ENCODE results near the gene ANKRD55. TPM values are rescaled to one million over a fixed set of nuclear protein-coding genes. Genes with fewer than 3 reads are reported as not detected.

The ANKRD55 gene
- total and polyA plus RNA-seq, 9 of the 15 experiments (the other 6 are each of a cell fraction or from before 2014, with no cell fraction given), result 3.4 to 10.6 (median 6.5) TPM

DNA sequence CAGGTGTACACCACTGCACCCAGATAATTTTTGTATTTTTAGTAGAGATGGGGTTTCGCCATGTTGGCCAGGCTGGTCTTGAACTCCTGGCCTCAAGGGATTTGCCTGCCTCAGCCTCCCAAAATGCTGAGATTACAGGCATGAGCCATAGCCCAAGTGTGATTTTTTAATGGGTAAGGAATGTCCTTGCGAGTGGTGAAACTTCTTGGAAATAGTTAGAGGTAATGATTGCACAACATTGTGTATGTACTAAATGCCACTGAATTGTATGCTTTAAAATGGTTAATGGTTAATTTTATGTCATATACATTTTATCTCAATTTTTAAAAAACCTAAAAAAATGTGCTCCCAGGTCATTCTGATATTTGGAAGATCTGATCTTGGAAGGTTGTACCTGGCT is 178.5 kb downstream of the ANKRD55 start:
- intact Hi-C loops (cut with micrococcal nuclease), result loop anchor here (5.0 kb wide), 1 partner anchor 57 kb away; no protein-coding TSS in a partner anchor
- H3K4me3 ChIP-seq, result no peak overlapping the region
- in situ Hi-C loops (cut with MboI), result no loop called here
- FAIRE-seq (no peak), ATAC-seq (no peak), DNase-seq (ENCODE audit: extremely low read depth in 1 of 4, low spot score in 3 of 4) (no peak)
- no peaks in the 10 kb centered on the region for H3K36me3 ChIP-seq (ENCODE audit: control insufficient read depth, insufficient read depth, low read length)
- ChIA-PET CTCF (ENCODE audit: low intra/inter-chr PET ratio) (no interaction called here), POLR2A (no interaction called here)
- peaks cover 5% of the 10 kb centered on the region for H3K9me3 ChIP-seq (replicated peaks; ENCODE audit: control insufficient read depth, insufficient read depth, low read depth, low read length)
- H3K9me1 ChIP-seq (ENCODE audit: control insufficient read depth, insufficient read depth, low read length), result no peaks in the 10 kb centered on the region
- H3K4me1 ChIP-seq (replicated peaks in 1 of 2; ENCODE audit: control insufficient read depth in 2 of 2, insufficient read depth in 2 of 2, low read length in 2 of 2), result peaks cover 3 to 13% of the 10 kb centered on the region in 2 experiments; a peak in 4 of 5 replicates
- H3K27me3 ChIP-seq (ENCODE audit: control insufficient read depth in 2 of 2, insufficient read depth in 2 of 2, low read length in 2 of 2), result no peaks in the 10 kb centered on the region
- BruUV-seq (replicated peaks), result no TSS peak
- H2AFZ ChIP-seq (ENCODE audit: low read depth, low read length), result no peak overlapping the region
- no peak for TF ChIP-seq ZKSCAN1 (IDR thresholded peaks at IDR 0.05; ENCODE audit: low read depth, low read length)
- no peak for TF ChIP-seq ZNF449 (CRISPR knock-in tag; IDR thresholded peaks at IDR 0.05)
- TF ChIP-seq ILF3 (IDR thresholded peaks at IDR 0.05; ENCODE audit: borderline replicate concordance), result no peak
- no peak for TF ChIP-seq RFX7 (CRISPR knock-in tag; IDR thresholded peaks at IDR 0.05)
- TF ChIP-seq, protein P1, sequence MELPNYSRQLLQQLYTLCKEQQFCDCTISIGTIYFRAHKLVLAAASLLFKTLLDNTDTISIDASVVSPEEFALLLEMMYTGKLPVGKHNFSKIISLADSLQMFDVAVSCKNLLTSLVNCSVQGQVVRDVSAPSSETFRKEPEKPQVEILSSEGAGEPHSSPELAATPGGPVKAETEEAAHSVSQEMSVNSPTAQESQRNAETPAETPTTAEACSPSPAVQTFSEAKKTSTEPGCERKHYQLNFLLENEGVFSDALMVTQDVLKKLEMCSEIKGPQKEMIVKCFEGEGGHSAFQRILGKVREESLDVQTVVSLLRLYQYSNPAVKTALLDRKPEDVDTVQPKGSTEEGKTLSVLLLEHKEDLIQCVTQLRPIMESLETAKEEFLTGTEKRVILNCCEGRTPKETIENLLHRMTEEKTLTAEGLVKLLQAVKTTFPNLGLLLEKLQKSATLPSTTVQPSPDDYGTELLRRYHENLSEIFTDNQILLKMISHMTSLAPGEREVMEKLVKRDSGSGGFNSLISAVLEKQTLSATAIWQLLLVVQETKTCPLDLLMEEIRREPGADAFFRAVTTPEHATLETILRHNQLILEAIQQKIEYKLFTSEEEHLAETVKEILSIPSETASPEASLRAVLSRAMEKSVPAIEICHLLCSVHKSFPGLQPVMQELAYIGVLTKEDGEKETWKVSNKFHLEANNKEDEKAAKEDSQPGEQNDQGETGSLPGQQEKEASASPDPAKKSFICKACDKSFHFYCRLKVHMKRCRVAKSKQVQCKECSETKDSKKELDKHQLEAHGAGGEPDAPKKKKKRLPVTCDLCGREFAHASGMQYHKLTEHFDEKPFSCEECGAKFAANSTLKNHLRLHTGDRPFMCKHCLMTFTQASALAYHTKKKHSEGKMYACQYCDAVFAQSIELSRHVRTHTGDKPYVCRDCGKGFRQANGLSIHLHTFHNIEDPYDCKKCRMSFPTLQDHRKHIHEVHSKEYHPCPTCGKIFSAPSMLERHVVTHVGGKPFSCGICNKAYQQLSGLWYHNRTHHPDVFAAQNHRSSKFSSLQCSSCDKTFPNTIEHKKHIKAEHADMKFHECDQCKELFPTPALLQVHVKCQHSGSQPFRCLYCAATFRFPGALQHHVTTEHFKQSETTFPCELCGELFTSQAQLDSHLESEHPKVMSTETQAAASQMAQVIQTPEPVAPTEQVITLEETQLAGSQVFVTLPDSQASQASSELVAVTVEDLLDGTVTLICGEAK (IDR thresholded peaks at IDR 0.05), result no peak
- TF ChIP-seq, protein P1 (CRISPR knock-in tag; IDR thresholded peaks at IDR 0.05), result no peak
- no peak for TF ChIP-seq CEBPG (CRISPR knock-in tag; IDR thresholded peaks at IDR 0.05)
- peak; percentile 35 to 84; a peak in 2 of 4 replicates for TF ChIP-seq CEBPG (tag; conservative IDR thresholded peaks at IDR 0.05 in 1 of 2, IDR thresholded peaks at IDR 0.05 in 1 of 2)
- no peak for TF ChIP-seq POLR2AphosphoS5 (IDR thresholded peaks at IDR 0.05; ENCODE audit: control insufficient read depth, insufficient read depth, low read depth, low read length)
- no peak for TF ChIP-seq MAFG (tag; conservative IDR thresholded peaks at IDR 0.05)
- TF ChIP-seq CEBPB (tag; IDR thresholded peaks at IDR 0.05), result peak; percentile 82
- no peak for TF ChIP-seq RAD51 (IDR thresholded peaks at IDR 0.05; ENCODE audit: borderline replicate concordance, low read depth)
- TF ChIP-seq GATAD2B (IDR thresholded peaks at IDR 0.05; ENCODE audit: borderline replicate concordance), result no peak
- H3K9ac ChIP-seq (ENCODE audit: insufficient read depth in 1 of 2, low read depth in 2 of 2, low read length in 2 of 2), result no peak overlapping the region
- no peak overlapping the region for H3K27ac ChIP-seq (ENCODE audit: extremely low read depth, low read depth, low read length)
- no peak overlapping the region for H3K4me2 ChIP-seq (ENCODE audit: insufficient read depth, low read length)
- 56% methylated on average over 2 of the region's 2 CpGs for WGBS (ENCODE audit: insufficient coverage, low coverage, missing lambda C conversion rate)
- no peaks in the 10 kb centered on the region for H3K79me2 ChIP-seq (ENCODE audit: control insufficient read depth, insufficient read depth, low read length)
- H4K20me1 ChIP-seq (replicated peaks; ENCODE audit: control insufficient read depth, insufficient read depth, low read length), result no peaks in the 10 kb centered on the region

Data from K562 (cell line).